Measurements from ENCODE around the gene STPG3. TPM values are rescaled to one million over a fixed set of nuclear protein-coding genes. Genes with fewer than 3 reads are reported as not detected.

Gene STPG3
- total and polyA plus RNA-seq, 2 of the 13 experiments (the other 11 are each of a cell fraction or from before 2014, with no cell fraction given), result not detected

DNA sequence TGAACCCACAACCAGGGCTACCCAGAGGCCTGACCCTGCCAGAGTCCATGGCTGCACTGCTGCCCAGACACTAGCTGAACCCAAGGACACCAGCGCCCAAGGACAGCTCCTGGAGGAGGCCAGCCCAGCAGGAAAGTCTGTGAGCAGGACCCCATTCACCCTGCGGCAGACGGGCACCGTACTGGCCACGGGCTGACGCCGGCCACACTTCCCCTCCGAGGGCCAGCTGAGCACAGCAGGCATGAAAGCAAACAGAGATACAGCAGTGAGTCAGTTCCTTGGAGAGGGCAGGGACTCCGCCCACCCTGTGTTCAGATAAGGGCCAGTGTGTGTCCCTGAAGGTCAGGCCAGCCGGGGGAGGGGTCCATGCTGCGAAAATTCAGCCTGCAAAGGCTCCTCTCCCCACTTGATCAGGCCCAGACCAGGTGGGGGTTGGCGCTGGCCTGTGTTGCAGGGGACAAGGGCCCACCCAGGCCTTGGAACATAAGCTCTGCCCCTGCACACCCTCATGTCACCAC lies 32.3 kb upstream of the STPG3 start (continued):
- peak; percentile 41; the same call in 1 of the 2 replicates for TF ChIP-seq GABPB1 (CRISPR knock-in tag; IDR thresholded peaks at IDR 0.05)
- no peak for TF ChIP-seq NFYB (CRISPR knock-in tag; IDR thresholded peaks at IDR 0.05)
- TF ChIP-seq HOXD1 (CRISPR knock-in tag; IDR thresholded peaks at IDR 0.05), result no peak
- TF ChIP-seq ZNF777 (CRISPR knock-in tag; IDR thresholded peaks at IDR 0.05), result no peak
- TF ChIP-seq KLF9 (CRISPR knock-in tag; IDR thresholded peaks at IDR 0.05; ENCODE audit: low read depth), result no peak
- peak; percentile 15 for TF ChIP-seq AGO2 (optimal IDR thresholded peaks at IDR 0.05; ENCODE audit: low read depth, low read length)
- no peak for TF ChIP-seq ZSCAN20 (CRISPR knock-in tag; IDR thresholded peaks at IDR 0.05; ENCODE audit: borderline replicate concordance)
- TF ChIP-seq ZNF747 (CRISPR knock-in tag; IDR thresholded peaks at IDR 0.05; ENCODE audit: borderline replicate concordance), result no peak; the same call in 1 of the 2 replicates
- TF ChIP-seq IRF2 (CRISPR knock-in tag; IDR thresholded peaks at IDR 0.05), result peak; percentile 76; the same call in 1 of the 2 replicates
- peak; percentile 80; the same call in 1 of the 2 replicates for TF ChIP-seq RXRA (CRISPR knock-in tag; IDR thresholded peaks at IDR 0.05)
- no peak for TF ChIP-seq ZNF563 (CRISPR knock-in tag; IDR thresholded peaks at IDR 0.05)
- TF ChIP-seq POGZ (CRISPR knock-in tag; IDR thresholded peaks at IDR 0.05), result no peak
- no peak for TF ChIP-seq SYNCRIP (IDR thresholded peaks at IDR 0.05; ENCODE audit: insufficient read depth, low read depth, low read length)
- TF ChIP-seq TBX2 (CRISPR knock-in tag; IDR thresholded peaks at IDR 0.05; ENCODE audit: borderline replicate concordance), result peak; percentile 52; the same call in 1 of the 2 replicates
- no peak for TF ChIP-seq FOXA1 (IDR thresholded peaks at IDR 0.05)
- peak; percentile 88 for TF ChIP-seq FOXA1 (CRISPR knock-in tag; IDR thresholded peaks at IDR 0.05)
- TF ChIP-seq, protein P1, sequence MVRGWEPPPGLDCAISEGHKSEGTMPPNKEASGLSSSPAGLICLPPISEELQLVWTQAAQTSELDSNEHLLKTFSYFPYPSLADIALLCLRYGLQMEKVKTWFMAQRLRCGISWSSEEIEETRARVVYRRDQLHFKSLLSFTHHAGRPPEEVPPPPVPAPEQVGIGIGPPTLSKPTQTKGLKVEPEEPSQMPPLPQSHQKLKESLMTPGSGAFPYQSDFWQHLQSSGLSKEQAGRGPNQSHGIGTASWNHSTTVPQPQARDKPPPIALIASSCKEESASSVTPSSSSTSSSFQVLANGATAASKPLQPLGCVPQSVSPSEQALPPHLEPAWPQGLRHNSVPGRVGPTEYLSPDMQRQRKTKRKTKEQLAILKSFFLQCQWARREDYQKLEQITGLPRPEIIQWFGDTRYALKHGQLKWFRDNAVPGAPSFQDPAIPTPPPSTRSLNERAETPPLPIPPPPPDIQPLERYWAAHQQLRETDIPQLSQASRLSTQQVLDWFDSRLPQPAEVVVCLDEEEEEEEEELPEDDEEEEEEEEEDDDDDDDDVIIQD (CRISPR knock-in tag; IDR thresholded peaks at IDR 0.05; ENCODE audit: low read depth), result no peak
- no peak; the same call in 1 of the 2 replicates for TF ChIP-seq ZNF839 (CRISPR knock-in tag; IDR thresholded peaks at IDR 0.05; ENCODE audit: borderline replicate concordance)
- TF ChIP-seq ZNF629 (CRISPR knock-in tag; conservative IDR thresholded peaks at IDR 0.05), result peak; percentile 26; the same call in 1 of the 2 replicates
- TF ChIP-seq PCBP1 (IDR thresholded peaks at IDR 0.05; ENCODE audit: borderline replicate concordance, low read depth, low read length), result no peak
- 0 out of 2 replicates have a peak, but pooled peaks have one; percentile 30 for TF ChIP-seq HIVEP1 (CRISPR knock-in tag; IDR thresholded peaks at IDR 0.05)
- TF ChIP-seq MTA1 (CRISPR knock-in tag; IDR thresholded peaks at IDR 0.05; ENCODE audit: borderline replicate concordance), result peak; percentile 83; the same call in 1 of the 2 replicates
- TF ChIP-seq ZNF232 (CRISPR knock-in tag; IDR thresholded peaks at IDR 0.05; ENCODE audit: borderline replicate concordance), result no peak
- TF ChIP-seq, protein P2, sequence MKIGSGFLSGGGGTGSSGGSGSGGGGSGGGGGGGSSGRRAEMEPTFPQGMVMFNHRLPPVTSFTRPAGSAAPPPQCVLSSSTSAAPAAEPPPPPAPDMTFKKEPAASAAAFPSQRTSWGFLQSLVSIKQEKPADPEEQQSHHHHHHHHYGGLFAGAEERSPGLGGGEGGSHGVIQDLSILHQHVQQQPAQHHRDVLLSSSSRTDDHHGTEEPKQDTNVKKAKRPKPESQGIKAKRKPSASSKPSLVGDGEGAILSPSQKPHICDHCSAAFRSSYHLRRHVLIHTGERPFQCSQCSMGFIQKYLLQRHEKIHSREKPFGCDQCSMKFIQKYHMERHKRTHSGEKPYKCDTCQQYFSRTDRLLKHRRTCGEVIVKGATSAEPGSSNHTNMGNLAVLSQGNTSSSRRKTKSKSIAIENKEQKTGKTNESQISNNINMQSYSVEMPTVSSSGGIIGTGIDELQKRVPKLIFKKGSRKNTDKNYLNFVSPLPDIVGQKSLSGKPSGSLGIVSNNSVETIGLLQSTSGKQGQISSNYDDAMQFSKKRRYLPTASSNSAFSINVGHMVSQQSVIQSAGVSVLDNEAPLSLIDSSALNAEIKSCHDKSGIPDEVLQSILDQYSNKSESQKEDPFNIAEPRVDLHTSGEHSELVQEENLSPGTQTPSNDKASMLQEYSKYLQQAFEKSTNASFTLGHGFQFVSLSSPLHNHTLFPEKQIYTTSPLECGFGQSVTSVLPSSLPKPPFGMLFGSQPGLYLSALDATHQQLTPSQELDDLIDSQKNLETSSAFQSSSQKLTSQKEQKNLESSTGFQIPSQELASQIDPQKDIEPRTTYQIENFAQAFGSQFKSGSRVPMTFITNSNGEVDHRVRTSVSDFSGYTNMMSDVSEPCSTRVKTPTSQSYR (CRISPR knock-in tag; IDR thresholded peaks at IDR 0.05; ENCODE audit: borderline replicate concordance), result peak; percentile 71; the same call in 1 of the 2 replicates
- peak; percentile 89 for TF ChIP-seq KDM2A (CRISPR knock-in tag; IDR thresholded peaks at IDR 0.05; ENCODE audit: borderline replicate concordance, low read depth)
- peak; percentile 31 for TF ChIP-seq HNRNPLL (IDR thresholded peaks at IDR 0.05; ENCODE audit: low read depth, low read length, poor library complexity, severe bottlenecking)

All from HepG2 (cell line).